GM23338 (cell line): ENCODE data around the gene GPR156. TPM values are rescaled to one million over a fixed set of nuclear protein-coding genes. Genes with fewer than 3 reads are reported as not detected.

Experiments
- ATAC-seq: fragments of 200-7000 bp; cut with Tn5 transposase; 3 replicates; pipeline ENCODE4 v1.9.1; 2020
- DNase-seq: peaks from one replicate; pipeline ENCODE4 v3.0.0-alpha.2; 2015; ENCODE audit warnings: low spot score
- H2AFZ ChIP-seq: fragments of 200-600 bp; sonication (generic); 2 replicates; pipeline ENCODE4 v1.8.0; 2016; ENCODE audit warnings: antibody characterized with exemption, mild to moderate bottlenecking, moderate library complexity
- H3F3A ChIP-seq: fragments of 200-600 bp; sonication (generic); replicated peaks from 2 replicates; pipeline ENCODE4 v1.8.0; 2017; ENCODE audit warnings: antibody characterized with exemption, mixed run types, low read depth
- H3K27ac ChIP-seq: fragments of 200-600 bp; sonication (generic); 2 replicates; pipeline ENCODE4 v1.6.1; 2016; ENCODE audit warnings: low read depth
- H3K27me3 ChIP-seq: fragments of 200-600 bp; sonication (generic); 2 replicates; pipeline ENCODE4 v1.8.0; 2016; ENCODE audit warnings: mild to moderate bottlenecking, mixed run types, moderate library complexity; ENCODE audit not compliant: insufficient read depth
- H3K36me3 ChIP-seq: fragments of 200-600 bp; sonication (generic); 2 replicates; pipeline ENCODE4 v1.8.0; 2016; ENCODE audit warnings: mild to moderate bottlenecking; ENCODE audit not compliant: insufficient read depth
- H3K4me1 ChIP-seq: fragments of 200-600 bp; sonication (generic); 2 replicates; pipeline ENCODE4 v1.8.0; 2016; ENCODE audit warnings: mild to moderate bottlenecking, moderate library complexity; ENCODE audit not compliant: insufficient read depth
- H3K4me2 ChIP-seq: fragments of 200-600 bp; sonication (generic); 2 replicates; pipeline ENCODE4 v1.7.1; 2017; ENCODE audit warnings: mixed run types
- H3K4me3 ChIP-seq: fragments of 200-600 bp; sonication (generic); 2 replicates; pipeline ENCODE4 v1.6.1; 2016; ENCODE audit warnings: mixed run types
- H3K79me2 ChIP-seq: fragments of 200-600 bp; sonication (generic); replicated peaks from 2 replicates; pipeline ENCODE4 v1.8.0; 2017; ENCODE audit warnings: mild to moderate bottlenecking; ENCODE audit not compliant: insufficient read depth
- H3K9me2 ChIP-seq: fragments of 200-600 bp; sonication (generic); 2 replicates; pipeline ENCODE4 v1.8.0; 2017; ENCODE audit not compliant: insufficient read depth
- H4K20me1 ChIP-seq: fragments of 200-600 bp; sonication (generic); replicated peaks from 2 replicates; pipeline ENCODE4 v1.8.0; 2017; ENCODE audit warnings: mild to moderate bottlenecking; ENCODE audit not compliant: insufficient read depth
- H3K27ac Mint-ChIP-seq: 2 replicates; pipeline ENCODE4 v1.8.0; 2020; ENCODE audit warnings: inconsistent platforms, mild to moderate bottlenecking, moderate library complexity, mixed read lengths
- H3K27me3 Mint-ChIP-seq: 3 replicates; pipeline ENCODE4 v1.8.0; 2022; ENCODE audit warnings: low read depth, mild to moderate bottlenecking, moderate library complexity, mixed read lengths, inconsistent platforms; ENCODE audit not compliant: insufficient read depth, poor library complexity
- H3K36me3 Mint-ChIP-seq: 3 replicates; pipeline ENCODE4 v1.8.0; 2021; ENCODE audit warnings: low read depth, mild to moderate bottlenecking, inconsistent platforms, moderate library complexity, mixed read lengths
- H3K4me1 Mint-ChIP-seq: 3 replicates; pipeline ENCODE4 v1.8.0; 2020; ENCODE audit warnings: mild to moderate bottlenecking, inconsistent platforms, mixed read lengths
- H3K4me3 Mint-ChIP-seq: 3 replicates; pipeline ENCODE4 v1.8.0; 2021; ENCODE audit warnings: moderate library complexity, mild to moderate bottlenecking, inconsistent platforms, mixed read lengths
- H3K9me3 Mint-ChIP-seq: 3 replicates; pipeline ENCODE4 v1.8.0; 2020; ENCODE audit warnings: moderate library complexity, mild to moderate bottlenecking, inconsistent platforms, mixed read lengths
- CREB1 ChIP-seq: fragments of 250-450 bp; sonication (Bioruptor Pico); IDR thresholded peaks from 2 replicates; pipeline ENCODE4 v1.5.0; 2020; ENCODE audit warnings: low read depth, mild to moderate bottlenecking, moderate library complexity
- EZH2 ChIP-seq: fragments of 200-600 bp; sonication (generic); IDR thresholded peaks from one replicate; pipeline ENCODE4 v1.8.0; 2017; ENCODE audit warnings: antibody characterized with exemption, mild to moderate bottlenecking, low read depth; ENCODE audit not compliant: unreplicated experiment
- EZH2phosphoT487 ChIP-seq: fragments of 200-600 bp; sonication (generic); IDR thresholded peaks from one replicate; pipeline ENCODE4 v1.8.1; 2018; ENCODE audit warnings: antibody characterized with exemption; ENCODE audit not compliant: unreplicated experiment
- NANOG ChIP-seq: IDR thresholded peaks from 2 replicates; pipeline ENCODE4 v1.6.1; 2016; ENCODE audit warnings: antibody characterized with exemption, borderline replicate concordance
- ZNF114 ChIP-seq: fragments of 250-450 bp; sonication (Bioruptor Pico); IDR thresholded peaks from 2 replicates; pipeline ENCODE4 v1.5.0; 2020; ENCODE audit warnings: mild to moderate bottlenecking, moderate library complexity
- ZNF331 ChIP-seq: fragments of 250-450 bp; sonication (Bioruptor Pico); IDR thresholded peaks from 2 replicates; pipeline ENCODE4 v1.5.0; 2020; ENCODE audit warnings: low read depth, mild to moderate bottlenecking, moderate library complexity
- polyA plus RNA-seq: library from polyadenylated mRNA; unstranded; fragments of >200 nt; fragmentation: Nextera tagmentation; extraction: Ambion mirVana; gene quantifications from 2 replicates; pipeline ENCODE4 v1.2.1, GENCODE V29; 2016
- total RNA-seq: library from RNA; depleted of rRNA; stranded (reverse); fragments of >200 nt; shearing (Covaris generic); gene quantifications from 2 replicates; pipeline ENCODE4 v1.2.3, GENCODE V29; 2014
- TF ChIP-seq, protein P1 (sequence below): fragments of 250-450 bp; sonication (Bioruptor Pico); IDR thresholded peaks from 2 replicates; pipeline ENCODE4 v1.5.0; 2020; ENCODE audit warnings: mild to moderate bottlenecking, moderate library complexity

Gene GPR156
- total and polyA plus RNA-seq, 2 experiments from 2014 or later, result 0.50 to 2.5 TPM

DNA sequence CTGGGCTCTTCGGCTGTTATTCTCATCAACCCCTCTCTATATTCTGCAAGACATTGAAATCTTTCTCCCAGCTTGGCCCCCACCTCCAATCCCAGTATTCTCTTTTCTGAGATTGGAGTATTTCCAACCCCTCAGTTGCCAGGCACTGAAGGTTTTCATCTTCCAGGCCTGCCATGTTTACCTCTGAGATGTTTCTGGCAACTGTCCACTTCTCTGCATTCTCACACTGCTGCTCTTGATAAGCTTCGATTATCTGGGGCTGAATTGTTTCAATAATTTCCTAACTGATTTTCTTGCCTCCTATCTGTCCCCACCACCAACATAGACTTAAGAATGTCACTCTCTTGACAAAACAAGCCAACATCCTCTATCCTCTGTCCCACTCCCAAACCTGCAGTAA lies 1.4 kb upstream of the GPR156 start:
- Mint-ChIP-seq H3K27me3 (peaks cover 29% of the 10 kb centered on the region), H3K4me3 (no peak overlapping the region), H3K27ac (no peak overlapping the region), H3K4me1 (peaks cover 21% of the 10 kb centered on the region), H3K9me3 (peaks cover 5% of the 10 kb centered on the region; the same call in 2 of the 3 replicates), H3K36me3 (peaks cover 7% of the 10 kb centered on the region; the same call in 2 of the 3 replicates)
- no peaks in the 10 kb centered on the region for H3F3A ChIP-seq
- no peaks in the 10 kb centered on the region for H3K9me2 ChIP-seq
- no peak overlapping the region for H3K4me3 ChIP-seq
- DNase-seq, result no peak
- no peak for ATAC-seq
- H2AFZ ChIP-seq, result no peak overlapping the region
- no peaks in the 10 kb centered on the region for H4K20me1 ChIP-seq
- H3K36me3 ChIP-seq, result no peaks in the 10 kb centered on the region
- peaks cover 4% of the 10 kb centered on the region for H3K4me1 ChIP-seq
- H3K27ac ChIP-seq, result no peak overlapping the region
- TF ChIP-seq EZH2phosphoT487, result no peak
- no peak for TF ChIP-seq CREB1 (CRISPR knock-in tag)
- TF ChIP-seq, protein P1, sequence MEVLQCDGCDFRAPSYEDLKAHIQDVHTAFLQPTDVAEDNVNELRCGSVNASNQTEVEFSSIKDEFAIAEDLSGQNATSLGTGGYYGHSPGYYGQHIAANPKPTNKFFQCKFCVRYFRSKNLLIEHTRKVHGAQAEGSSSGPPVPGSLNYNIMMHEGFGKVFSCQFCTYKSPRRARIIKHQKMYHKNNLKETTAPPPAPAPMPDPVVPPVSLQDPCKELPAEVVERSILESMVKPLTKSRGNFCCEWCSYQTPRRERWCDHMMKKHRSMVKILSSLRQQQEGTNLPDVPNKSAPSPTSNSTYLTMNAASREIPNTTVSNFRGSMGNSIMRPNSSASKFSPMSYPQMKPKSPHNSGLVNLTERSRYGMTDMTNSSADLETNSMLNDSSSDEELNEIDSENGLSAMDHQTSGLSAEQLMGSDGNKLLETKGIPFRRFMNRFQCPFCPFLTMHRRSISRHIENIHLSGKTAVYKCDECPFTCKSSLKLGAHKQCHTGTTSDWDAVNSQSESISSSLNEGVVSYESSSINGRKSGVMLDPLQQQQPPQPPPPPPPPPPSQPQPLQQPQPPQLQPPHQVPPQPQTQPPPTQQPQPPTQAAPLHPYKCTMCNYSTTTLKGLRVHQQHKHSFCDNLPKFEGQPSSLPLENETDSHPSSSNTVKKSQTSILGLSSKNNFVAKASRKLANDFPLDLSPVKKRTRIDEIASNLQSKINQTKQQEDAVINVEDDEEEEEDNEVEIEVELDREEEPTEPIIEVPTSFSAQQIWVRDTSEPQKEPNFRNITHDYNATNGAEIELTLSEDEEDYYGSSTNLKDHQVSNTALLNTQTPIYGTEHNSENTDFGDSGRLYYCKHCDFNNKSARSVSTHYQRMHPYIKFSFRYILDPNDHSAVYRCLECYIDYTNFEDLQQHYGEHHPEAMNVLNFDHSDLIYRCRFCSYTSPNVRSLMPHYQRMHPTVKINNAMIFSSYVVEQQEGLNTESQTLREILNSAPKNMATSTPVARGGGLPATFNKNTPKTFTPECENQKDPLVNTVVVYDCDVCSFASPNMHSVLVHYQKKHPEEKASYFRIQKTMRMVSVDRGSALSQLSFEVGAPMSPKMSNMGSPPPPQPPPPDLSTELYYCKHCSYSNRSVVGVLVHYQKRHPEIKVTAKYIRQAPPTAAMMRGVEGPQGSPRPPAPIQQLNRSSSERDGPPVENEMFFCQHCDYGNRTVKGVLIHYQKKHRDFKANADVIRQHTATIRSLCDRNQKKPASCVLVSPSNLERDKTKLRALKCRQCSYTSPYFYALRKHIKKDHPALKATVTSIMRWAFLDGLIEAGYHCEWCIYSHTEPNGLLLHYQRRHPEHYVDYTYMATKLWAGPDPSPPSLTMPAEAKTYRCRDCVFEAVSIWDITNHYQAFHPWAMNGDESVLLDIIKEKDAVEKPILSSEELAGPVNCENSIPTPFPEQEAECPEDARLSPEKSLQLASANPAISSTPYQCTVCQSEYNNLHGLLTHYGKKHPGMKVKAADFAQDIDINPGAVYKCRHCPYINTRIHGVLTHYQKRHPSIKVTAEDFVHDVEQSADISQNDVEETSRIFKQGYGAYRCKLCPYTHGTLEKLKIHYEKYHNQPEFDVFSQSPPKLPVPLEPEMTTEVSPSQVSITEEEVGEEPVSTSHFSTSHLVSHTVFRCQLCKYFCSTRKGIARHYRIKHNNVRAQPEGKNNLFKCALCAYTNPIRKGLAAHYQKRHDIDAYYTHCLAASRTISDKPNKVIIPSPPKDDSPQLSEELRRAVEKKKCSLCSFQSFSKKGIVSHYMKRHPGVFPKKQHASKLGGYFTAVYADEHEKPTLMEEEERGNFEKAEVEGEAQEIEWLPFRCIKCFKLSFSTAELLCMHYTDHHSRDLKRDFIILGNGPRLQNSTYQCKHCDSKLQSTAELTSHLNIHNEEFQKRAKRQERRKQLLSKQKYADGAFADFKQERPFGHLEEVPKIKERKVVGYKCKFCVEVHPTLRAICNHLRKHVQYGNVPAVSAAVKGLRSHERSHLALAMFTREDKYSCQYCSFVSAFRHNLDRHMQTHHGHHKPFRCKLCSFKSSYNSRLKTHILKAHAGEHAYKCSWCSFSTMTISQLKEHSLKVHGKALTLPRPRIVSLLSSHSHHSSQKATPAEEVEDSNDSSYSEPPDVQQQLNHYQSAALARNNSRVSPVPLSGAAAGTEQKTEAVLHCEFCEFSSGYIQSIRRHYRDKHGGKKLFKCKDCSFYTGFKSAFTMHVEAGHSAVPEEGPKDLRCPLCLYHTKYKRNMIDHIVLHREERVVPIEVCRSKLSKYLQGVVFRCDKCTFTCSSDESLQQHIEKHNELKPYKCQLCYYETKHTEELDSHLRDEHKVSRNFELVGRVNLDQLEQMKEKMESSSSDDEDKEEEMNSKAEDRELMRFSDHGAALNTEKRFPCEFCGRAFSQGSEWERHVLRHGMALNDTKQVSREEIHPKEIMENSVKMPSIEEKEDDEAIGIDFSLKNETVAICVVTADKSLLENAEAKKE (CRISPR knock-in tag), result no peak
- no peak for TF ChIP-seq ZNF114 (CRISPR knock-in tag)
- no peaks in the 10 kb centered on the region for H3K79me2 ChIP-seq
- H3K27me3 ChIP-seq, result peaks cover 35% of the 10 kb centered on the region
- H3K4me2 ChIP-seq, result no peak overlapping the region

- peak overlapping the region; percentile 90; the same call in 1 of the 2 replicates for H2AFZ ChIP-seq
- H3K36me3 ChIP-seq, result no peaks in the 10 kb centered on the region
- TF ChIP-seq EZH2phosphoT487 (no peak), NANOG (no peak), ZNF331 (CRISPR knock-in tag) (no peak), EZH2 (peak; percentile 65)
- H3K27me3 ChIP-seq, result peaks cover 35% of the 10 kb centered on the region
- H3K27ac ChIP-seq, result no peak overlapping the region
- H3K4me3 ChIP-seq, result peak overlapping the region; percentile 77
- peaks cover 29% of the 10 kb centered on the region for H3K27me3 Mint-ChIP-seq
- H3K36me3 Mint-ChIP-seq, result peaks cover 4% of the 10 kb centered on the region; the same call in 2 of the 3 replicates
- peak; percentile 73; the same call in 2 of the 3 replicates for ATAC-seq
- H3K27ac Mint-ChIP-seq, result no peak overlapping the region
- H3F3A ChIP-seq, result no peaks in the 10 kb centered on the region
- H3K9me2 ChIP-seq, result no peaks in the 10 kb centered on the region
- no peak for DNase-seq
- peak overlapping the region; percentile 61 for H3K4me3 Mint-ChIP-seq
- peak overlapping the region; percentile 93 for H3K4me2 ChIP-seq
- peaks cover 21% of the 10 kb centered on the region for H3K4me1 Mint-ChIP-seq
- peaks cover 3% of the 10 kb centered on the region; the same call in 2 of the 3 replicates for H3K9me3 Mint-ChIP-seq
- peaks cover 4% of the 10 kb centered on the region for H3K4me1 ChIP-seq
- no peaks in the 10 kb centered on the region for H3K79me2 ChIP-seq
- no peaks in the 10 kb centered on the region for H4K20me1 ChIP-seq
Measured at GRCh38 chr3:120285508-120285841, 453 bp upstream of the GPR156 start.
